Glomerular visceral epithelial cell (primary cell): ENCODE results near the gene CDR2L.
"Not testable (repeated sequence)": the region's sequence is repeated elsewhere in the genome, so short reads cannot be mapped to it uniquely, and the experiment has no call there.

Source experiments
- DNase-seq: peaks from one replicate; pipeline ENCODE4 v3.0.0-alpha.2; 2016; ENCODE audit errors: extremely low spot score

CDR2L gene

GRCh38 chr17:74981318-74981978, 6.0 kb upstream of the CDR2L start:
- DNase-seq = no peak

GRCh38 chr17:74981979-74982662, 5.3 kb upstream of the CDR2L start:
- peak; percentile 79 for DNase-seq

GRCh38 chr17:74982663-74983313, 4.6 kb upstream of the CDR2L start:
- DNase-seq = peak; percentile 37

GRCh38 chr17:74986206-74986576, 1.2 kb upstream of the CDR2L start:
- DNase-seq = no peak

GRCh38 chr17:74987909-74988711, 678 bp downstream of the CDR2L start:
- peak; percentile 65 for DNase-seq

- DNase-seq = no peak
These were observed 3.2 kb downstream of the CDR2L start for GRCh38 chr17:74990581-74991105.

GRCh38 chr17:74992223-74992622, 4.8 kb downstream of the CDR2L start:
- DNase-seq = no peak

GRCh38 chr17:74994440-74994839, 7.0 kb downstream of the CDR2L start:
- DNase-seq = no peak

- no peak for DNase-seq
These were observed 8.4 kb downstream of the CDR2L start for GRCh38 chr17:74995847-74996246.

- no peak for DNase-seq
These were observed 11.4 kb downstream of the CDR2L start for GRCh38 chr17:74998783-74999182.

- DNase-seq = no peak
These were observed 12.1 kb downstream of the CDR2L start for GRCh38 chr17:74999523-74999922.

GRCh38 chr17:75001915-75002843, 14.7 kb downstream of the CDR2L start:
- no peak for DNase-seq

- DNase-seq = no peak
These were observed 15.9 kb downstream of the CDR2L start for GRCh38 chr17:75003070-75003956.

- DNase-seq = no peak
These were observed 16.5 kb downstream of the CDR2L start for GRCh38 chr17:75003957-75004355.

- no peak for DNase-seq
These were observed 16.9 kb downstream of the CDR2L start for GRCh38 chr17:75004371-75004770.

- DNase-seq = no peak
These were observed 17.9 kb downstream of the CDR2L start for GRCh38 chr17:75005291-75005690.

- not testable (repeated sequence) for DNase-seq
These were observed 18.7 kb downstream of the CDR2L start for GRCh38 chr17:75006084-75006483.

GRCh38 chr17:75006653-75007052, 19.2 kb downstream of the CDR2L start:
- no peak for DNase-seq

GRCh38 chr17:75008373-75008772, 20.9 kb downstream of the CDR2L start:
- DNase-seq = no peak
